Adipose tissue (tissue), 3 donors: ENCODE measurements around the gene CAPN2. TPM values are rescaled to one million over a fixed set of nuclear protein-coding genes. Genes with fewer than 3 reads are reported as not detected.
"Not testable (repeated sequence)": the region's sequence is repeated elsewhere in the genome, so short reads cannot be mapped to it uniquely, and the experiment has no call there.

ENCODE experiments used
- H3K27ac ChIP-seq: one replicate; pipeline ENCODE4 v1.5.1; 2013; ENCODE audit warnings: low read depth, low read length
- WGBS, 3 donors: extraction: QIAGEN DNeasy Blood & Tissue Kit; methylation state at CpG; one replicate each; pipeline ENCODE4 v1.1.7; 2013; 5-methylcytosine and 5-hydroxymethylcytosine counted together
- polyA plus RNA-seq, 3 donors: library from polyadenylated mRNA; stranded (reverse); fragments of 200-250 nt; gene quantifications; one replicate each; pipeline ENCODE4 v1.2.3, GENCODE V29; 2013
- donor health status: healthy with polysubstance abuse.
- donor health status: Bipolar disorder and iron deficiency.
- donor health status: healthy.

Gene CAPN2
- polyA plus RNA-seq, 3 donors: 36.2 to 179 (median 115) TPM

DNA sequence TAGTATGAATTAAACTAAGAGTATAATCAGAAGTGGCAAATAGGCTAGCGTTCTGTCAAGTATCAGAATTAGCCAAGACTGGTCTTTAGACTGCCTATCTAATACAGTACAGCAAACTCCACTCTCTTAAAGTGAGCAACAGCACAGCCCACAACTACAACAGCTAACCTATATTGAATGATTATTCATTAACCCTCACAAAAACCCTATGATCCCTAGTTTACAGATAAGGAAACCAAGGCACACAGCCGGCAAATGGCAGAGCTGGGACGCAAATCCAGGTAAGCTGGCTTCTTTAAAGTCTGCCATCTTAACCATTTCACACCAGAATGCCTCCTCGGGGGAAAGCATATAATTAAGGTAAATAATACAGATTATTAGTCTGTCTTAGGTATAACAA lies 81.4 kb downstream of the CAPN2 start:
- 70 to 96% (median 80%) methylated on average over 4 of the region's 4 CpGs for WGBS, 3 donors
- no peak overlapping the region for H3K27ac ChIP-seq

- 79 to 89% (median 86%) methylated on average over 9 of the region's 9 CpGs for WGBS, 3 donors
- no peak overlapping the region for H3K27ac ChIP-seq
These were observed 82.0 kb downstream of the CAPN2 start for GRCh38 chr1:223794136-223794880.

DNA sequence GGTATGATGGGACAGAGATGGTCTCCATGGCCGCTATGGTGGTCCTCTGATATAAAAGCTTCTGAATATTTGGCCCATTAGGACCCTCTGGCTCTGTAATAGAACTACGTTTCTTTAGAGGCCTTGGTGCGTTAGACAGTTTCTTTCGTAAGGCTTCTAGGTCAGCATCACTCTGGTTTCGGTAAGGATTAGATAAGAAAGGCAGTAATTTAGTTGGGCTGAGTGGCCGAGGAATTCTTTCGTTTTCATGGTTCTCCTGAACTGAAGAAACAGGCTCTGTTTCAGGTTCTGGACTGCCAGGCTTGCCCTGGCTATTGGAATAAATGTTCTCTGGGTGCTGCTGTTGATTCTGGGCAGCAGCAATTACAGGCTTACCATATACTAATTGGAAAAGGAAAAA lies 83.9 kb downstream of the CAPN2 start:
- no peak overlapping the region for H3K27ac ChIP-seq

DNA sequence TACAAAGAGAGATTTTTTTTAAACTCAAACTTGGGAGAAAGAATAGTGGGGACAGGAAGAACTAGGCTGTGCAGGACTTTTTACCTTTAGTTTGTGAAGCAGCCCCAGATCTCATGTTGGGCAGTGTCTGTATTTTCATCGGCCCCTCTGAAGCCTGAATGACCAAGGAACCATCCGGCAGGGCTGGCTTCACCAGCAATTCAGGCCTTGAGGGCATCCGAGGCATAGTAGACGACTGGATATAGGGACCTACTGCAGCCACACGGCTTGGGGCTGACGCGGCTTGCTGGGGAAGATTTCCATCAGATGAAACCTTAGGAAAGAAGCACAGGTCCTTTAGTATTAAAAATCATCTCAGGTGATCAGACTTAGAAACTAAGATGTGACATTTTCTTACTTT lies 89.7 kb downstream of the CAPN2 start:
- WGBS, 3 donors: 89 to 96% (median 96%) methylated on average over 7 of the region's 7 CpGs
- H3K27ac ChIP-seq: no peak overlapping the region

More for the DNA sequence above, 83.9 kb downstream of the CAPN2 start:
- 92 to 96% (median 95%) methylated on average over 7 of the region's 7 CpGs for WGBS, 3 donors

GRCh38 chr1:223802602-223803001 lies 90.3 kb downstream of the CAPN2 start:
- no peak overlapping the region for H3K27ac ChIP-seq
- 82 to 94% (median 88%) methylated on average over 4 of the region's 4 CpGs for WGBS, 3 donors

DNA sequence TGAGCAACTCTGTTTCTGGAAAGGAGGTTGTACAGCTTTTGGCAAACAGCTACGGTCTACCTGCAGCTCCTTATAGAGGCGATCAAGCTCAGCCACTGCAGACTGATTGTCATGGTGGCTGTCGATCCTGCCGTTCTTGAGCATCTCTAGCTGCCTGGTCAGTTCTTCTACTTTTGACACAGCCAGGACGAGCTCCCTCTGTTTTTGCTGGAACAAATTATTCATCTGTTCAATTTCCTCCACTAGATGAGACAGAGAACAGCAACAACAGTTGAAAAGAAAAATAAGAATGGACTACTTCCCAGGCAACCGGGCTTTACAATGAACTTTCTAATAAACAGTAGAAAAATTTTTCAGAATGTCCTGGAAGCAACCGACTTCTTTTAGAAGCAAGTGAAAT lies 90.9 kb downstream of the CAPN2 start:
- no peak overlapping the region for H3K27ac ChIP-seq
- WGBS, 3 donors: 91 to 96% (median 92%) methylated on average over 7 of the region's 7 CpGs

GRCh38 chr1:223809905-223810304 lies 97.6 kb downstream of the CAPN2 start:
- H3K27ac ChIP-seq: not testable (repeated sequence)
- 70 to 86% (median 71%) methylated on average over 4 of the region's 4 CpGs for WGBS, 3 donors

- WGBS, 3 donors: 82 to 86% (median 85%) methylated on average over 2 of the region's 2 CpGs
- no peak overlapping the region for H3K27ac ChIP-seq
These were observed 98.2 kb downstream of the CAPN2 start for GRCh38 chr1:223810586-223810985.

DNA sequence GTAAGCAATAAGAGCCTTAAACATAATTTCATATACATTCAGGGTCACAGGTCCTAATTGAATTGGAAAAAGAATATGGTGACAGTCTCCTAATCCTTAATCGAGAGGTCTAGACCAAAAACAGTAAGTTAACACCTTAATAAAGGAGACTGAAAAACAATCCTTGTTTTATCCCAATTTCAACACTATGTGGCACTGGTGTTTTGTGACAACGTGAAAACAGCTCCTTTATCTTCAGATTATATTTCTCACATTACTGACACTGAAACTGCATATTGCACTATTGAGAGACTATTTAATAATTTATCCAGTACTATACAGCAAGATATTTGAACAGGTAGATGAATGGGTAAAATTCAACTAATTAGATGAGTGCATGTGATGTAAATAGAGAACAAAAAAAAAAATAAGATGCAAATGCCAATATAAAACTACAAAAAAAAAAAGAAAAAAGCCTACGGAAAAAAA lies 99.3 kb downstream of the CAPN2 start:
- 38 to 57% (median 49%) methylated on average over 3 of the region's 3 CpGs for WGBS, 3 donors
- no peak overlapping the region for H3K27ac ChIP-seq

GRCh38 chr1:223813645-223814044 lies 101.3 kb downstream of the CAPN2 start:
- H3K27ac ChIP-seq: no peak overlapping the region

- H3K27ac ChIP-seq: no peak overlapping the region
- 38 to 77% (median 70%) methylated on average over 4 of the region's 4 CpGs for WGBS, 3 donors
These were observed 102.9 kb downstream of the CAPN2 start for GRCh38 chr1:223815020-223815853.

DNA sequence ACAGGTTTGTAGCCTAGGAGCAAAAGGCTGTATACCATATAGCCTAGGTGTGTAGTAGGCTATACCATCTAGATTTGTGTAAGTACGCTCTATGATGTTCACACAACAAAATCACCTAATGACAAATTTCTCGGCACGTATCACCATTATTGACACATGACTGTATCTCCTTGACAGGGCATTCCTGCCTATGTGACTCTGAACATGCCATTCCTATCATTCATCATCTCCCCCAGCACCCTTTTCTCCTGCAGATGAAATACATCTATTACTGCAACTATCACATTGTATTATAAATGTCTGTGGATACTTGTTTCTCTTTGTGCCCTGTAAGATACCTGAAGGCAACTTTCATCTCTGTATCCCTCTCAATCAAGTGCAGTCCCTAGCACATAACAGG lies 103.5 kb downstream of the CAPN2 start:
- WGBS, 3 donors: 68 to 97% (median 89%) methylated on average over 3 of the region's 3 CpGs
- H3K27ac ChIP-seq: no peak overlapping the region

DNA sequence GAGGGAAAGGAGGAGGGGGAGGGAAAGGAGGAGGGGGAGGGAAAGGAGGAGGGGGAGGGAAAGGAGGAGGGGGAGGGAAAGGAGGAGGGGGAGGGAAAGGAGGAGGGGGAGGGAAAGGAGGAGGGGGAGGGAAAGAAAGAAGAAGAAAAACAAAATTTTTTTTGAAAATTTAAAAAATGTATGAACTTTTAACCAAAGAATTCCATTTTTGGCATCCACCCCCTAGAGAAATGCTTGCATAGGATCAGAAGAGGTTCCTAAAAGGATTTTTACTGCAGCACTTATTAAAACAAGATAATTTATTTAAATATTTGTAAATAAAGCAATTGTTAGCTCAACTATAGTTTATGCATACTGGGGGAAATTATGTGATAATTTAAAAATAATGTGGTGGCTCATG lies 104.9 kb downstream of the CAPN2 start:
- H3K27ac ChIP-seq: not testable (repeated sequence)

- H3K27ac ChIP-seq: no peak overlapping the region
- WGBS, 3 donors: 46 to 50% (median 50%) methylated on average over 4 of the region's 4 CpGs
These were observed 107.6 kb downstream of the CAPN2 start for GRCh38 chr1:223819730-223820514.

GRCh38 chr1:223820515-223820858 lies 108.1 kb downstream of the CAPN2 start:
- H3K27ac ChIP-seq: no peak overlapping the region
- 50 to 90% (median 62%) methylated on average over 2 of the region's 2 CpGs for WGBS, 3 donors

- WGBS, 3 donors: 78 to 92% (median 87%) methylated on average over 11 of the region's 11 CpGs
- H3K27ac ChIP-seq: no peak overlapping the region
These were observed 108.6 kb downstream of the CAPN2 start for GRCh38 chr1:223820971-223821370.

- 66 to 93% (median 91%) methylated on average over 9 of the region's 9 CpGs for WGBS, 3 donors
- no peak overlapping the region for H3K27ac ChIP-seq
These were observed 111.9 kb downstream of the CAPN2 start for GRCh38 chr1:223824287-223824686.

- WGBS, 3 donors: 63 to 75% (median 64%) methylated on average over 4 of the region's 4 CpGs
- no peak overlapping the region for H3K27ac ChIP-seq
These were observed 112.4 kb downstream of the CAPN2 start for GRCh38 chr1:223824712-223825111.
